Parathyroid adenoma (tissue), 2 donors: Measurements from ENCODE around the gene ZSCAN16.
A peak's percentile ranks its signal among the peaks of the same experiment; 100 is the strongest.

Source experiments
- H2AFZ ChIP-seq: fragments of 300-600 bp; sonication (generic); one replicate; pipeline ENCODE4 v1.7.0; 2017; ENCODE audit warnings: antibody characterized with exemption, mild to moderate bottlenecking
- H3K27ac ChIP-seq: fragments of 300-600 bp; sonication (generic); one replicate; pipeline ENCODE4 v1.7.0; 2017
- H3K27me3 ChIP-seq: fragments of 300-600 bp; sonication (generic); one replicate; pipeline ENCODE4 v1.7.0; 2017; ENCODE audit warnings: low read length; ENCODE audit not compliant: control insufficient read depth, insufficient read depth
- H3K36me3 ChIP-seq: fragments of 300-600 bp; sonication (generic); one replicate; pipeline ENCODE4 v1.7.0; 2017; ENCODE audit warnings: low read length; ENCODE audit not compliant: control insufficient read depth, insufficient read depth
- H3K4me1 ChIP-seq: fragments of 300-600 bp; sonication (generic); one replicate; pipeline ENCODE4 v1.7.0; 2017; ENCODE audit warnings: control low read depth
- H3K4me2 ChIP-seq: fragments of 300-600 bp; sonication (generic); one replicate; pipeline ENCODE4 v1.7.0; 2017; ENCODE audit warnings: low read length
- H3K4me3 ChIP-seq: fragments of 300-600 bp; sonication (generic); one replicate; pipeline ENCODE4 v1.7.0; 2017; ENCODE audit warnings: low read depth, low read length
- H3K79me2 ChIP-seq: fragments of 300-600 bp; sonication (generic); one replicate; pipeline ENCODE4 v1.7.0; 2017; ENCODE audit warnings: control low read depth
- H3K9ac ChIP-seq: fragments of 300-600 bp; sonication (generic); one replicate; pipeline ENCODE4 v1.7.0; 2017; ENCODE audit warnings: mild to moderate bottlenecking
- H3K9me3 ChIP-seq: fragments of 300-600 bp; sonication (generic); one replicate; pipeline ENCODE4 v1.7.0; 2017; ENCODE audit warnings: low read length; ENCODE audit not compliant: control insufficient read depth
- TF ChIP-seq, protein P1 (sequence below): fragments of 300-600 bp; sonication (generic); IDR thresholded peaks from one replicate; pipeline ENCODE4 v1.7.0; 2017; ENCODE audit warnings: antibody characterized with exemption, mild to moderate bottlenecking
- donor health status: primary hyperparathyroidism.

ZSCAN16 gene

DNA sequence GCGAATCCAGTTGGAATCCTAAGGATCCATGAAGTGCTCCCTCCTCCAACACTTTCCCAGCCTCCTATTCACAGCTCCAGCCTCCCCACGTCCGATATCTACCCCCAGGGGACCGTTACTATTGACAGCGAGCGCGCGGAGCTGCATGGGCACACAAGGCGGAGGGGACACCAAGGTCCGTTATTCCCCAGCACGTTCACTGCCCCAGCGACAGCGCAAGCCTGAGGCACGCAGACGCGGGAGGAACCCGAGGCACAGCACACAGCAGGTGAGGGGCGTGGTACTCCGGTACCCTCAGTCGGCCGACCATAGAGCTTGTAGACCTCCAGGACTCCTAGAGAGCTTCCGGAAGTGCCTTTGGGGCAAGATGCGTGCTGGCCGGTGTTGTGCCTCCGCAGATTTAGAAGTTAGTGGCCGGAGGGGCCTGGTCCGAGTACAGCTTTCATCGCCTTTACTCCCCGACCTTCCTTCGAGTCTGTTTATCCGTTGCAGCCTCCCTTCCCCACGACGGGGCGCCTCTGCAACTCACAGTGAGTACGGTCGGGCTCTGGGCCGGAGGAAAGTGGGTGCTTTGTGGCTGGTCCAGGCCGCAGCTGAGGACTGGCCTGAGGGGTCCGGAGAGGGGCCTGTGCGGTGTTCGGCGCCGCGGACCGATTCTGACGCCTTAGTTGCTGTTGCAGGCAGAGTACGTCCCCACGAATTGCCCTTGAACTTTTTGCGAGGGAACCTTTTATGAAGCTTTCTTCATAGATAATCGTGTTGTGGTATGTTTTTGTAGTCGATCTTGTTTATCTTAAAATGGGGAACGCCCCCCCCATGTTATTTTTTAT is 17.3 kb downstream of the ZSCAN16 start, which contains the start of gene ZKSCAN8:
ZKSCAN8 (plus strand) TSS at position 384 of the 830 bp plus-strand sequence. CDS start 6,525 bp downstream, outside the sequence.
- H3K79me2 ChIP-seq = peaks cover 17% of the 10 kb centered on the region
- peak within 1 kb of the TSS; percentile 92 for H2AFZ ChIP-seq
- H3K36me3 ChIP-seq = no peaks in the 10 kb centered on the region
- H3K4me1 ChIP-seq = peaks cover 6% of the 10 kb centered on the region
- H3K9me3 ChIP-seq = no peaks in the 10 kb centered on the region
- H3K9ac ChIP-seq = peak within 1 kb of the TSS; percentile 74
- H3K27ac ChIP-seq = peak within 1 kb of the TSS; percentile 74
- H3K4me2 ChIP-seq = peak within 1 kb of the TSS; percentile 79
- TF ChIP-seq, protein P1, sequence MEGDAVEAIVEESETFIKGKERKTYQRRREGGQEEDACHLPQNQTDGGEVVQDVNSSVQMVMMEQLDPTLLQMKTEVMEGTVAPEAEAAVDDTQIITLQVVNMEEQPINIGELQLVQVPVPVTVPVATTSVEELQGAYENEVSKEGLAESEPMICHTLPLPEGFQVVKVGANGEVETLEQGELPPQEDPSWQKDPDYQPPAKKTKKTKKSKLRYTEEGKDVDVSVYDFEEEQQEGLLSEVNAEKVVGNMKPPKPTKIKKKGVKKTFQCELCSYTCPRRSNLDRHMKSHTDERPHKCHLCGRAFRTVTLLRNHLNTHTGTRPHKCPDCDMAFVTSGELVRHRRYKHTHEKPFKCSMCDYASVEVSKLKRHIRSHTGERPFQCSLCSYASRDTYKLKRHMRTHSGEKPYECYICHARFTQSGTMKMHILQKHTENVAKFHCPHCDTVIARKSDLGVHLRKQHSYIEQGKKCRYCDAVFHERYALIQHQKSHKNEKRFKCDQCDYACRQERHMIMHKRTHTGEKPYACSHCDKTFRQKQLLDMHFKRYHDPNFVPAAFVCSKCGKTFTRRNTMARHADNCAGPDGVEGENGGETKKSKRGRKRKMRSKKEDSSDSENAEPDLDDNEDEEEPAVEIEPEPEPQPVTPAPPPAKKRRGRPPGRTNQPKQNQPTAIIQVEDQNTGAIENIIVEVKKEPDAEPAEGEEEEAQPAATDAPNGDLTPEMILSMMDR = no peak
- H3K4me3 ChIP-seq = peak within 1 kb of the TSS; percentile 94
- H3K27me3 ChIP-seq = no peaks in the 10 kb centered on the region

DNA sequence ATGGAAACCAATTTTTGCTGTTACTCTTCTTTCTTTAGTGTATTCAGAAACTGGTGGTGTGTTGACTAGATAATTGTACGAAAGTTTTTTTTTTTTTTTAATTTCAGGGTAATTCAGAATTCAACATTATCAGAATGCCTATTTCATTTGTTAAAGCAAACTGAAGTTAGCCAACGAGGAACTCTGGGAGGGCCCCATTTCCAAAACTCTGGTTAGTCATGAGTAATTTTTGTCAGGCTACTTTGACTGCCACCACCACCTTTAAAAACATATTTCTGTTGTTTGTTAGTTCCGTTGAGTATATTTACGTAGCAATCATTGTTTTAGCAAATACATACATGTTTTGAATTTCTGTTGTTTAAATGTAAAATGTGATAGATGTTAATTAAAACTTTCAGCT is 18.0 kb downstream of the ZSCAN16 start:
- peak overlapping the region; percentile 92 for H2AFZ ChIP-seq
- H3K4me2 ChIP-seq = peak overlapping the region; percentile 79
- H3K27ac ChIP-seq = no peak overlapping the region
- no peaks in the 10 kb centered on the region for H3K27me3 ChIP-seq
- H3K4me3 ChIP-seq = peak overlapping the region; percentile 94
- H3K9me3 ChIP-seq = no peaks in the 10 kb centered on the region
- H3K4me1 ChIP-seq = peaks cover 6% of the 10 kb centered on the region
- no peaks in the 10 kb centered on the region for H3K36me3 ChIP-seq
- H3K9ac ChIP-seq = peak overlapping the region; percentile 74
- TF ChIP-seq, protein P1 = no peak
- peaks cover 15% of the 10 kb centered on the region for H3K79me2 ChIP-seq

DNA sequence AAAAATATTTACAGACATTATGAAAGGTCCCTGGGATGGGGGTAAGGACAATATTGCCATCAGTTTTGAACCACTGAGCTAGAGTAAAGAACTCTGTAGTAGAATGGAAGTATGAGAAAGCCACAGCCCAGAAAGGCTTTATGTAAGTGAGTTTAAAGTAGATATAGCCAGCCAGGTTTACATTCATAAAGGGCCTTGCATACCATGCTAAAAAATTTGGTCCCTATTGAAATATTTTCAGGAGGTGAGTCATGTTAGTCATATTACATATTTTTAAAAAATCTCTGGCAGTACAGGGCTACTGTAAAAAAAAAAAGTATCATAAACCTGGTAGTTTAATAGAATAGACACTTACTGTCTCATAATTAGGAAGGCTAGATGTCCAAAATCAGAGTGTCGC is 20.8 kb downstream of the ZSCAN16 start:
- H3K4me3 ChIP-seq = no peak overlapping the region
- H3K27ac ChIP-seq = no peak overlapping the region
- peaks cover 16% of the 10 kb centered on the region for H3K79me2 ChIP-seq
- peaks cover 6% of the 10 kb centered on the region for H3K4me1 ChIP-seq
- H3K9ac ChIP-seq = no peak overlapping the region
- no peaks in the 10 kb centered on the region for H3K27me3 ChIP-seq
- TF ChIP-seq, protein P1 = no peak
- H3K9me3 ChIP-seq = no peaks in the 10 kb centered on the region
- H3K36me3 ChIP-seq = no peaks in the 10 kb centered on the region
- no peak overlapping the region for H2AFZ ChIP-seq
- H3K4me2 ChIP-seq = no peak overlapping the region

DNA sequence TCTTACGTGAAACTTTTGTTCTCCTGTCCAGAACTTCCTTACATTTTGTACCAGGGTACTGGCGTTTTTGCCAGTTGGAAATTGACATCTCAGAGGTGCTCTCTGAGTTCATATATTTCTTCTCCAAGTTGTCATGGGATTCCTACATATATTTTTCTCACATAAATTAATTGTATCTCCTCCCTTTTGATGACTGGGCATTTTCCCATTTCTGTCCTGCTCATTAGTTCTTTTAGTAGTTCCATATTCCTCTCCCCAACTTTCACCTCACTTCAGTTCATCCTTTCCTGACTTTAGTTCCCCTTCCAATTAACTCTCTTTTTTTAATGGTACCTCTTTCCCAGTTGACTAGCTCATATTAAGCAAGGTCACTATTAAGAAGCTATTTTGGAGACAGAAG is 28.1 kb downstream of the ZSCAN16 start:
- no peaks in the 10 kb centered on the region for H3K4me1 ChIP-seq

More for the DNA sequence above, 28.1 kb downstream of the ZSCAN16 start:
- Histone ChIP-seq H3K9ac (no peak overlapping the region), H3K27ac (no peak overlapping the region), H3K4me2 (no peak overlapping the region), H3K27me3 (no peaks in the 10 kb centered on the region), H3K36me3 (no peaks in the 10 kb centered on the region), H3K79me2 (peaks cover 4% of the 10 kb centered on the region), H2AFZ (no peak overlapping the region), H3K4me3 (no peak overlapping the region), H3K9me3 (no peaks in the 10 kb centered on the region)
- TF ChIP-seq, protein P1 = no peak
